Activated CD4-positive, alpha-beta memory T cell treated with anti-CD3 and anti-CD28 coated beads for 36 hours (primary cell): ENCODE measurements around the gene RYR1. TPM values are rescaled to one million over a fixed set of nuclear protein-coding genes. Genes with fewer than 3 reads are reported as not detected.

Source experiments
- CTCF ChIA-PET: fragments of 350-600 bp; sonication (Branson Sonifier 250); formaldehyde crosslinking; loops from one replicate; lab custom pipeline; 2021; ENCODE audit warnings: antibody characterized with exemption, inconsistent platforms; lab: Charles Lee
- POLR2A ChIA-PET: fragments of 350-600 bp; sonication (Branson Sonifier 250); formaldehyde crosslinking; loops from one replicate; lab custom pipeline; 2021; ENCODE audit warnings: antibody characterized with exemption; lab: Charles Lee
- DNase-seq: peaks from one replicate; pipeline ENCODE4 v3.0.0-alpha.2; 2020
- H3K27ac Mint-ChIP-seq: one replicate; pipeline ENCODE4 v1.8.0; 2021; ENCODE audit warnings: mixed read lengths
- H3K27me3 Mint-ChIP-seq: one replicate; pipeline ENCODE4 v1.8.0; 2021; ENCODE audit warnings: mixed read lengths
- H3K36me3 Mint-ChIP-seq: one replicate; pipeline ENCODE4 v1.8.0; 2021; ENCODE audit warnings: mixed read lengths
- H3K4me1 Mint-ChIP-seq: one replicate; pipeline ENCODE4 v1.8.0; 2021; ENCODE audit warnings: low read depth, mixed read lengths
- H3K4me3 Mint-ChIP-seq: one replicate; pipeline ENCODE4 v1.8.0; 2021; ENCODE audit warnings: mild to moderate bottlenecking, mixed read lengths
- H3K9me3 Mint-ChIP-seq: one replicate; pipeline ENCODE4 v1.8.0; 2021; ENCODE audit warnings: mixed read lengths
- intact Hi-C: fragments of 100-400 bp; cut with micrococcal nuclease; formaldehyde crosslinking; loops from one replicate; pipeline ENCODE4 v1.15.1; 2023
- total RNA-seq, 2 experiments: library from RNA; stranded (reverse); gene quantifications; one replicate each; pipeline ENCODE4 v1.2.3, GENCODE V29; 2021

RYR1 gene
- total RNA-seq, 2 experiments from 2014 or later: 2.4 to 2.5 TPM

- H3K9me3 Mint-ChIP-seq: peaks cover 22% of the 10 kb centered on the region
- H3K4me1 Mint-ChIP-seq: peaks cover 37% of the 10 kb centered on the region
- ChIA-PET POLR2A (no interaction called here), CTCF (interaction anchor here (1.2 to 1.5 kb wide), 2 partner anchors 20 to 21 kb away, joined by 3 to 5 read pairs; no protein-coding TSS in a partner anchor)
- no peak overlapping the region for H3K4me3 Mint-ChIP-seq
- no peak overlapping the region for H3K27ac Mint-ChIP-seq
- no peaks in the 10 kb centered on the region for H3K27me3 Mint-ChIP-seq
- intact Hi-C loops: no loop called here
- H3K36me3 Mint-ChIP-seq: peaks cover 18% of the 10 kb centered on the region
- no peak for DNase-seq
Observed at GRCh38 chr19:38535212-38535611, 101.7 kb downstream of the RYR1 start.

GRCh38 chr19:38537071-38537936 is 103.8 kb downstream of the RYR1 start:
- ChIA-PET POLR2A (no interaction called here), CTCF (no interaction called here)
- Mint-ChIP-seq H3K36me3 (peaks cover 18% of the 10 kb centered on the region), H3K27me3 (no peaks in the 10 kb centered on the region), H3K4me3 (no peak overlapping the region), H3K9me3 (peaks cover 26% of the 10 kb centered on the region), H3K27ac (peak overlapping the region; percentile 42), H3K4me1 (peaks cover 37% of the 10 kb centered on the region)
- DNase-seq: peak; percentile 19
- intact Hi-C loops: no loop called here

- DNase-seq: no peak
- intact Hi-C loops: loop anchor here (1.0 to 2.0 kb wide), 4 partner anchors 21 to 136 kb away; partner anchors contain the start of gene FAM98C
- H3K4me1 Mint-ChIP-seq: peaks cover 37% of the 10 kb centered on the region
- ChIA-PET CTCF (interaction anchor here (1.0 kb wide), 1 partner anchor 136 kb away, joined by 6 read pairs; the partner anchor contains the start of gene FAM98C), POLR2A (no interaction called here)
- H3K36me3 Mint-ChIP-seq: peaks cover 18% of the 10 kb centered on the region
- no peaks in the 10 kb centered on the region for H3K27me3 Mint-ChIP-seq
- H3K9me3 Mint-ChIP-seq: peaks cover 26% of the 10 kb centered on the region
- H3K4me3 Mint-ChIP-seq: peak overlapping the region; percentile 49
- peak overlapping the region; percentile 91 for H3K27ac Mint-ChIP-seq
Observed at GRCh38 chr19:38538386-38538785, 104.9 kb downstream of the RYR1 start.

GRCh38 chr19:38538793-38539528 is 105.5 kb downstream of the RYR1 start:
- Mint-ChIP-seq H3K27me3 (no peaks in the 10 kb centered on the region), H3K9me3 (peaks cover 26% of the 10 kb centered on the region), H3K36me3 (peaks cover 18% of the 10 kb centered on the region), H3K4me3 (peak overlapping the region; percentile 49), H3K4me1 (peaks cover 40% of the 10 kb centered on the region), H3K27ac (peak overlapping the region; percentile 91)
- ChIA-PET POLR2A (no interaction called here), CTCF (interaction anchor here (0.8 to 1.0 kb wide), 2 partner anchors 26 to 136 kb away, joined by 3 to 6 read pairs; partner anchors contain the start of gene FAM98C)
- intact Hi-C loops: loop anchor here (1.0 to 2.0 kb wide), 4 partner anchors 20 to 136 kb away; partner anchors contain the start of gene FAM98C
- DNase-seq: peak; percentile 58

- intact Hi-C loops: loop anchor here (2.0 kb wide), 3 partner anchors 25 to 137 kb away; partner anchors contain the start of gene FAM98C
- Mint-ChIP-seq H3K9me3 (peaks cover 20% of the 10 kb centered on the region), H3K36me3 (peaks cover 12% of the 10 kb centered on the region), H3K27me3 (no peaks in the 10 kb centered on the region), H3K27ac (peak overlapping the region; percentile 91), H3K4me1 (peaks cover 48% of the 10 kb centered on the region), H3K4me3 (no peak overlapping the region)
- CTCF ChIA-PET: no interaction called here
- DNase-seq: no peak
- POLR2A ChIA-PET: no interaction called here
Observed at GRCh38 chr19:38539751-38540150, 106.3 kb downstream of the RYR1 start.

GRCh38 chr19:38542040-38542439 is 108.5 kb downstream of the RYR1 start:
- H3K27me3 Mint-ChIP-seq: no peaks in the 10 kb centered on the region
- H3K4me1 Mint-ChIP-seq: peaks cover 45% of the 10 kb centered on the region
- no peak overlapping the region for H3K27ac Mint-ChIP-seq
- H3K9me3 Mint-ChIP-seq: peaks cover 4% of the 10 kb centered on the region
- DNase-seq: no peak
- ChIA-PET POLR2A (interaction anchor here (0.7 kb wide), 1 partner anchor 307 kb away, joined by 4 read pairs; no protein-coding TSS in a partner anchor), CTCF (interaction anchor here (0.8 to 1.3 kb wide), 2 partner anchors 76 to 139 kb away, joined by 3 to 4 read pairs; partner anchors contain the start of genes EIF3K and FAM98C)
- intact Hi-C loops: no loop called here
- H3K4me3 Mint-ChIP-seq: no peak overlapping the region
- no peaks in the 10 kb centered on the region for H3K36me3 Mint-ChIP-seq

GRCh38 chr19:38543286-38543806 is 109.9 kb downstream of the RYR1 start:
- no peak overlapping the region for H3K27ac Mint-ChIP-seq
- intact Hi-C loops: no loop called here
- peaks cover 4% of the 10 kb centered on the region for H3K9me3 Mint-ChIP-seq
- DNase-seq: no peak
- no peaks in the 10 kb centered on the region for H3K36me3 Mint-ChIP-seq
- no peak overlapping the region for H3K4me3 Mint-ChIP-seq
- CTCF ChIA-PET: interaction anchor here (0.7 to 5.4 kb wide), 6 partner anchors 12 to 387 kb away, joined by 3 to 75 read pairs (median 5); partner anchors contain the start of genes EIF3K, FAM98C, MAP4K1 and MRPS12
- POLR2A ChIA-PET: no interaction called here
- H3K4me1 Mint-ChIP-seq: peaks cover 33% of the 10 kb centered on the region
- H3K27me3 Mint-ChIP-seq: no peaks in the 10 kb centered on the region

- Mint-ChIP-seq H3K4me1 (peaks cover 27% of the 10 kb centered on the region), H3K9me3 (peaks cover 4% of the 10 kb centered on the region), H3K36me3 (no peaks in the 10 kb centered on the region), H3K4me3 (peak overlapping the region; percentile 51), H3K27ac (peak overlapping the region; percentile 26), H3K27me3 (no peaks in the 10 kb centered on the region)
- ChIA-PET CTCF (interaction anchor here (0.7 to 5.4 kb wide), 13 partner anchors 8 to 386 kb away, joined by 3 to 75 read pairs (median 5); partner anchors contain the start of genes EIF3K, FAM98C, MAP4K1 and MRPS12), POLR2A (no interaction called here)
- intact Hi-C loops: loop anchor here (1.0 kb wide), 2 partner anchors 74 to 90 kb away; no protein-coding TSS in a partner anchor
- DNase-seq: peak; percentile 65
Observed at GRCh38 chr19:38543807-38544568, 110.5 kb downstream of the RYR1 start.

GRCh38 chr19:38544569-38545315 is 111.3 kb downstream of the RYR1 start:
- Mint-ChIP-seq H3K4me1 (peaks cover 20% of the 10 kb centered on the region), H3K27me3 (no peaks in the 10 kb centered on the region), H3K4me3 (no peak overlapping the region), H3K36me3 (no peaks in the 10 kb centered on the region), H3K9me3 (peaks cover 4% of the 10 kb centered on the region), H3K27ac (peak overlapping the region; percentile 30)
- CTCF ChIA-PET: interaction anchor here (0.7 to 5.4 kb wide), 15 partner anchors 8 to 386 kb away, joined by 3 to 75 read pairs (median 4); partner anchors contain the start of genes EIF3K, FAM98C, MAP4K1 and MRPS12
- POLR2A ChIA-PET: no interaction called here
- DNase-seq: no peak
- intact Hi-C loops: loop anchor here (1.0 kb wide), 2 partner anchors 74 to 90 kb away; no protein-coding TSS in a partner anchor

- H3K9me3 Mint-ChIP-seq: peaks cover 4% of the 10 kb centered on the region
Observed at GRCh38 chr19:38545596-38545995, 112.1 kb downstream of the RYR1 start.

More at GRCh38 chr19:38545596-38545995, 112.1 kb downstream of the RYR1 start:
- Mint-ChIP-seq H3K36me3 (no peaks in the 10 kb centered on the region), H3K27me3 (no peaks in the 10 kb centered on the region), H3K4me3 (no peak overlapping the region), H3K27ac (no peak overlapping the region), H3K4me1 (peaks cover 19% of the 10 kb centered on the region)
- DNase-seq: no peak
- POLR2A ChIA-PET: no interaction called here
- CTCF ChIA-PET: interaction anchor here (1.1 to 5.4 kb wide), 8 partner anchors 19 to 341 kb away, joined by 3 to 75 read pairs (median 4); partner anchors contain the start of genes EIF3K and MAP4K1
- intact Hi-C loops: no loop called here
